Neural progenitor cell (in vitro differentiated cells): ENCODE measurements around the gene SAG.

Source experiments
- CTCF ChIP-seq: fragments of 200-600 bp; sonication (generic); IDR thresholded peaks from 2 replicates; pipeline ENCODE4 v1.5.1; 2017; ENCODE audit warnings: antibody characterized with exemption, mild to moderate bottlenecking
- EZH2phosphoT487 ChIP-seq: fragments of 200-600 bp; sonication (generic); IDR thresholded peaks from 2 replicates; pipeline ENCODE4 v1.6.1; 2017; ENCODE audit warnings: antibody characterized with exemption

GRCh38 chr2:233301811-233302210 lies 5.8 kb upstream of the SAG start:
- TF ChIP-seq CTCF: no peak
- no peak for TF ChIP-seq EZH2phosphoT487
